CD4-positive, alpha-beta T cell treated with Interleukin-4 for 4 hours (primary cell): ENCODE data around the gene ABCC12.
A peak's percentile ranks its signal among the peaks of the same experiment; 100 is the strongest.

Experiments used
- DNase-seq: peaks from one replicate; pipeline ENCODE4 v3.0.0-alpha.2; 2020

ABCC12 gene

DNA sequence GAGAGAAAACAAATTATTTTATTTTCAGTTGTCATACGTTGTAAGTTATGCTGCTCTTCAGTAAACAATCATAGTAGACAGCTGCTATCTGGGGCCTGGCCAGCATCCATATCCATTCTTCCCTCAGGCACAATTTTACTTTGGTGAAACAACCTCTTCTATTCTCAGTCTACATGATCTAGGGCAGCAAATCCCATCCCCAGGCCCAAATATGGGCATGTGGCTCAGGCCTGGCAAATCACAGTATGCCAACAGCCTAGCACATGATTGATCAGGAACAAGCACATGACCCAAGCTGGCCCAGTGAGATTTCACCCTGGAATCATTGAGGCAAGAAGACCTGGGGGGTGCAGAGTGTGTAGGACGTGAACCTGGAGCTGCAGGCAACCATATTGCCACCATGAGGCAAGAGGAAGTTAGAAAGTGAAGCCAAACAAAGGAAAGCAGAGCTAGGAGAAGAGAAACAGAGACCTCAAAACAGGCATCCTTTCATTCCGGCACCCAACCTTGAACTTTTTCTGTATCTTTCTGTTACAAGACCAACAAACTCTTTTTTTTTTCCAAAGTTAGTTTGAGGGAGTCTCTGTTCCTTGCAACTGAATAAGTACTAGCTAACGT lies 10.3 kb upstream of the ABCC12 start:
- no peak for DNase-seq

DNA sequence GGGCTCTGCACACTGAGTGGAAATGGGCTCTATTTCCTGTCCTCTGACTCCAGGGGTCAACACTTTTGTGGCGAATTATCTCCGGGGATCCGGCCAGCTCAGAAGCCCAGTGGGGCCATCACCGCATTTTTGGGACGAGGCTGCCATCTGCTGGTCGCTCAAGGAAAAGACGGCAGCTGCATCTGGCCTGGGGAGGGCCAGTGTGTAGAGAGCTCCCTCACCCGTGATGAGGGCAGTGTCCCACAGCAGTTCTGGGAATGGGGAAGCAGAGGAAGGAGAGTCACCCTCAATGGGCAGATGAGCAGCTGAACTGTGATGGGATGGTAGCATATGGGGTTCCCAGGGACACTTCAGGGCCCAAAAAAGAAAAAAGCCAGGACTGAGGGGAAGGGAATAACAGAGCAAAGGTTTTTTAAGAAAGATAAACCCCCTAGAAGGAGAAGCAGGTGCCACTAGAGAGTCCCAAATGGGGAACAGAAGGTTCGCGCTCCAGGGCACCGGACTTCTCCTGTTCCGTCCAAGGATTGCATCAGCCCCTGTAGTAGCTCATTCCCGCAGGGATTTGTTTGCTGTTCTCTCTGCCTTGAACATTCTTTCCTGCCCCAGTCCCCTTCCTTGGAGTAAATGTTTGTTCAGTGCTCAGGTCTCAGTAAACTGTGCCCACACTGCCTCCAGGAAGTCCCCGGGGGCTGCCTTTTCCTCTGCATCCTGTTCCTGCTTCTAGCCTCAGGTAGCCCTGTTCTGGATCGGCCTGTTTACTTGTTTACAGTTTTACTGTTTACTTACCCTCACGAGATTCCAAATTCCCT lies 9.3 kb upstream of the ABCC12 start:
- peak; percentile 53 for DNase-seq

GRCh38 chr16:48162839-48163410 lies 7.1 kb upstream of the ABCC12 start:
- DNase-seq = no peak

DNA sequence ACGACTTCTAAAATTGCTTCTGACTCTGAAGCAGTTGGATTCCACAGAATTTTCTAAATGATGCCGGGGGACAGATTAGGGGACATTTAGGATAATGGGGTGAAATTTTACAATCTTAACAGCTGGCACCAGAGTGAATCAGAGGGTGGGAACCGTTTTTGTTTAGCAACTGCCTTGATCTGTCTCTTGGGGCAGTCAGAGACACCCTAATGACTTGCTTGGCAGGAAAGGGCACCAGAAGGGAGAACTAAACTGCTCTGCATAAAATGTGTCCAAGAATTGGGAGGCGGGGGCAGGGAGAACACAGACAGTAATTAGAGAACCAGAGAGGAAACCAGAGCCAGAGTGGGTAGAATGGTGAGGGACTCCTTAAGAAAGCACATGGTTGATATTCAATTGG lies 6.1 kb upstream of the ABCC12 start:
- no peak for DNase-seq

- DNase-seq = no peak
These were observed 4.8 kb upstream of the ABCC12 start for GRCh38 chr16:48160575-48160974.

- peak; percentile 26 for DNase-seq
These were observed 2.5 kb upstream of the ABCC12 start for GRCh38 chr16:48158296-48158695.

GRCh38 chr16:48157794-48158193 lies 2.0 kb upstream of the ABCC12 start:
- DNase-seq = no peak

DNA sequence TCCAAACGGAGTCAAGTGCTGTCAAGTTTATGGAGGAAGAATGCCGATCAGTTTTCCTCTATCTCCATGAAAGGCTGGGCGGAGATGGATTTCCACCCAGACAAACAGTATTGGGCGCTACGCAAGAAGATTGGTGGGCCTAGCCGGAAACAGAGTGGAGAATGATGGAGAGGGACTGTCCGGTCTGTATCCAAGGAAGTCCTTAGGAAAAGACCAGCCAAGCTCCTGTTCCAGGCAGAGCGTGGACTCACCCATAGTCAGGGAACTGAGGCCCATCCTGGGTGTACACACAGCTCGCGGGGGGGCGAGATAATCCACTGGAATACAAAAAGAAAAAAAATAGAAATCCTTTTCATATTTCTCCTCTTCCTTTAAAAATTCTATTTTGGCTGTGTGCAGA lies 1.5 kb upstream of the ABCC12 start:
- DNase-seq = no peak

- DNase-seq = peak; percentile 71
These were observed 1.0 kb upstream of the ABCC12 start for GRCh38 chr16:48156790-48157209.

GRCh38 chr16:48153774-48154173 lies 2.0 kb downstream of the ABCC12 start:
- no peak for DNase-seq

DNA sequence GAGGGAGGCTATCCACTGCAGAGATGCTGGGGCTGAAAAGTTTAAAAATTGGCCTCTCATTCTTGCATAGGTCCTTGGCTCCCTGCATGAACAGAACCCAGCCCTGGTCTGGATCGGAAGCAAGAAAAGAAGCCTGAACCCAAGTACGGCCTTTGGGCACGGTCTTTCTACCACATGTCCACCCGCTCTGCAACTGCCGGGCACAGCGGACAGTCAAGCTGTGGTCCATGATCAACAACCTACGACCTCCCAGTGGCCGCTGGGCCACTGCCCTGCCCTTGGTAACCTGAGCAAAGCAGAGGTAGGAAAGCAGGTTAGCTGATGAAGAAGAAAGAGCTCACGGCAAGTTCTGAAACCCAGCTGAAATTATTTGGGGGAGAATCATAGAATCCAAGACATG lies 3.6 kb downstream of the ABCC12 start:
- DNase-seq = no peak

DNA sequence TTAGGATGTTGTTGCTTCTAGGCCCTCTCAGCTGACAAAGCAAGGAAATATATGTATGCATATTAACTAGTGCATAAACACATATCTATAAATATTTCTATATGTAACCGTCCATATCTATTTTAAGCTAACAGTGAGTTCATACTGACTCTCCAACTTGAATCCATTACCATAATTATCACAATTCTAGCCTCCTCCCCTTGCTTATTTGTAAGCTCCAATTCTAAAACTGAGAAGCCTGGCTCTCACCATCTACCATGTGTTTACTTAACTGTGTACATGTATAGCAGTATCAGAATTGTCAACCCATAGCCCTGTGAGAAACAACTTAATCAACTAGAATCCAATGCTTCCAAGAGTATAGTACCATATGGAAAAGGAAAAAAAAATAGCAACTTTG lies 5.1 kb downstream of the ABCC12 start:
- no peak for DNase-seq

GRCh38 chr16:48146710-48147109 lies 9.1 kb downstream of the ABCC12 start:
- DNase-seq = no peak

- DNase-seq = no peak
These were observed 9.7 kb downstream of the ABCC12 start for GRCh38 chr16:48146131-48146530.

DNA sequence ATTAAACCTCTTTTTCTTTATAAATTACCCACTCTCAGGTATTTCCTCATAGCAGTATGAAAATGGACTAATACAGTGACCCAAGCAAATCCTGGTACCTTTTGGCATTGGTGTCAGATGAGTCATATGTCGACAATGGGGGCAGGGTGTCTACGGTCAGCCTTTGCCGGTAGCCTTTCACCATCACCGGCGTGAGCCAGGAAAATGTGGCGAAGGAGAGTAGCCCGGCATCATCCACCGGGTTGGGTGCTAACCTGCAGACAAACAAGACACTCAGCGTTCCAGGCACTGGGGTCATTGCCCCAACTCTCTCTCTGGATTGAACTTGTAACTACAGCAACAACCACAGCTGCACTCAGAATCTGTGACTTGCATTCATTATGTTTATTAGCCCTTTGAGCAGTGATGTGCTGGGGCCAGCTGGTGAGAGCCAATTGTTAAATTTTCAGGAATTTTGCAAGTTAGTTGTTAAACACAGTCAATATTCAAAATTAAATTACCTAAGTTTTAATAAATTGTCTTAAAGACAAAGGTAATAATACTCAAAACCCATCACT lies 11.9 kb downstream of the ABCC12 start:
- no peak for DNase-seq

- DNase-seq = no peak
These were observed 15.0 kb downstream of the ABCC12 start for GRCh38 chr16:48140821-48141220.

- no peak for DNase-seq
These were observed 16.3 kb downstream of the ABCC12 start for GRCh38 chr16:48139517-48139916.

DNA sequence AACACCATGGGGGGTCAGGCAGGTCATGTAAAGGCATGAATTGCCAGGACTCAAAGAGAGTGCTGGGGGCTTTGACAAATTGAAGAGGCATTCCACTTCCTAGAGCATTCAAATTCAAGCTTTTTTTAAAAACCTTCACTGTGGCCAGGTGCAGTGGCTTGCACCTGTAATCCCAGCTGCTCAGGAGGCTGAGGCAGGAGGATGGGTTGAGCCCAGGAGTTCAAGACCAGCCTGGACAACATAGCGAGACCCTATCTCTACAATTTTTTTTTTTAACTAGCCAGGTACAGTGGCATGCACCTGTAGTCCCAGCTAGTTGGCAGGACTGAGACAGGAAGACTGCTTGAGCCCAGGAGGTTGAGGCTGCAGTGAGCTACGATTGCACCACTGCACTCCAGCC lies 17.2 kb downstream of the ABCC12 start:
- no peak for DNase-seq

DNA sequence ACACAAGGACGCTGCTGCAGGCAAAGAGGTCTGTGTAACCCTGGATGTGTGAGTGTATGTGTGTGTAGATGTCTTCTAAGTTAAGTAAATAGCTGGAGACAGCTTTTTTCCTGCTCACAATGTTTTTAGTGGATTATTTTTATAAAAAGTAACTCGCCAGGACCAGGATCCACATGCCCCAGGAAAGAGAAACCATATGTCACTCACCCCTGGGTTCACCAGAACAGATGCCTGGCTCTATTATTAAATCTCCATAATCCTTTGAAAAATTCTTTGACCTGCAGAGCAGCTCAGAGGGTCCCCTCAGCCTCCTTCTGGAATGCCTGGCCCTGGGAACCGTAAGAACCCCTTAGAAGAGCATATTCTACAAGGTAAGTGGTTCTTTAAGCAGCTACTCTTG lies 18.0 kb downstream of the ABCC12 start:
- DNase-seq = no peak

- DNase-seq = no peak
These were observed 19.0 kb downstream of the ABCC12 start for GRCh38 chr16:48136547-48137360.

GRCh38 chr16:48133455-48134211 lies 22.2 kb downstream of the ABCC12 start:
- DNase-seq = no peak

DNA sequence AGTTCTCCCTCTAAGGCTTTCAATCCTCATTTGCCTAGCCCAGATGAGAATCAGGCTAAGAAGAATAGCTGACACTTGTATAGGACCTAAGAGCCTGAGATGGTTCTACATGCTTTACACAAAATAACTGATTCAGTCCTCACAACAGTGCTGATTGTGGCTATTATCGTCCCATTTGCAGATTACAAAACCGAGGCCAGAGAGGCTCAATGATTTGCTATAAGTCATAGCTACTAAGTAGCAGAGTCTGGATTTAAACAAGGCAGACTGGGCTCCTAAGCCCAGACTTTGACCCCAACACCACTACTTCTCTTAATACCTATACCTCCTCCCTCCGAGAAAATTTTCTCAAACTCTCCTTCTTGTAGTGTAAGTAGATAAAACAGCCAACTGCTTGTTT lies 23.1 kb downstream of the ABCC12 start:
- DNase-seq = no peak
